Measurements from ENCODE around the gene C1RL.

C1RL gene

DNA sequence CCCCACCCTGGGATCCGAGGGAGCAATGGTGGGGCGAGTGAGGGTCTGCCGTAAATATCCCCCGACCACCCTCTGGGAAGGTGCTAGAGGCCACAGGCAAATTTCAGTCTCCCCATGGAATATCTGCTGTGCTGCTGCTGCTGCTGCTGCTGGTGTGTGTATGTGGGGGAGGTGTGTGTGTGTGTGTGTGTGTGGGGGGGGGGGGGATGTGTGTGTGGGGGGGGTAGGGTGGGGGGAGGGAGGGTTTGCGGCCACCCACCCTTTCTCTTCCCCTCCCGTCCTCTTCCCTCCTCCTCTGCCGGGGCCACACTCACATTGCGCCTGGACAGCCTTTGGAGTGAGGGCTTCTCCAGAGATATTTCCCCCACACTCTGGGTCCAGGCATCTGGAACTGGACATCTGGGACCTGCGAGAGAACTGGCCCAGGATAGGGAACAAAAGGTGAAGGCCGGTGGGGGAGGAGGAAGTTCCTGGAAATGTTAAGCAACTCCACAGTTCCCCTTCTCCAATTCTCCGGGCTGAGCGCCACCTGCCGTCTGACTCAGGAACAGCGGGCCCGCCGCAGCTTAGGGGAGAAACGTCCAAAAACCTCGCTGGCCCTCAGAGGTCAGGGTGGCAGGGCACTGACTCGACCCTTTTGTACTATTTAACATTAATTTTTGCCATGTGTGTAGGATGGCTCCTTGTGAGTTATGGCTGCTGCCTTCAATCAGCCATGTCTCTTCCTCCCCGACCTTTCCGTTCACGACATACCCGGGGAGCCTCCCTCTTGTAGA is at the start of gene C1RL:
TSS of gene C1RL (minus strand) at position 419 of the 776 bp plus-strand sequence. CDS start at position 385, 34 bp downstream.
- DNase-seq: peak; percentile 58 to 76 (median 68)

DNA sequence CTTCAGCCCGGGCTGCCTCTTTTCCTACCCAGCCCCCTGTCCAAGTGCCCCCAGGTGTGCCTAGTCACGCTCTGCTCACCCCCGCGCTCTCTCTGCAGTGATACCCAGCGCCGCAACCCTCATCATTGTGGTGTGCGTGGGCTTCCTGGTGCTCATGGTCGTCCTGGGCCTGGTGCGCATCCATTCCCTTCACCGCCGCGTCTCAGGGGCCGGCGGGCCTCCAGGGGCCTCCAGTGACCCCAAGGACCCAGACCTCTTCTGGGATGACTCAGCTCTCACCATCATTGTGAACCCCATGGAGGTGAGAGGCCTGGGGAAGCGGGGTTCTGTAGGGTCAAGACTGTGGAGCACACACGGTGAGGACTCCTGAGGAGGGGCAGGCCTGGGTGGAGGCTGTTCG is 48.4 kb upstream of the C1RL start:
- no peak for DNase-seq

DNA sequence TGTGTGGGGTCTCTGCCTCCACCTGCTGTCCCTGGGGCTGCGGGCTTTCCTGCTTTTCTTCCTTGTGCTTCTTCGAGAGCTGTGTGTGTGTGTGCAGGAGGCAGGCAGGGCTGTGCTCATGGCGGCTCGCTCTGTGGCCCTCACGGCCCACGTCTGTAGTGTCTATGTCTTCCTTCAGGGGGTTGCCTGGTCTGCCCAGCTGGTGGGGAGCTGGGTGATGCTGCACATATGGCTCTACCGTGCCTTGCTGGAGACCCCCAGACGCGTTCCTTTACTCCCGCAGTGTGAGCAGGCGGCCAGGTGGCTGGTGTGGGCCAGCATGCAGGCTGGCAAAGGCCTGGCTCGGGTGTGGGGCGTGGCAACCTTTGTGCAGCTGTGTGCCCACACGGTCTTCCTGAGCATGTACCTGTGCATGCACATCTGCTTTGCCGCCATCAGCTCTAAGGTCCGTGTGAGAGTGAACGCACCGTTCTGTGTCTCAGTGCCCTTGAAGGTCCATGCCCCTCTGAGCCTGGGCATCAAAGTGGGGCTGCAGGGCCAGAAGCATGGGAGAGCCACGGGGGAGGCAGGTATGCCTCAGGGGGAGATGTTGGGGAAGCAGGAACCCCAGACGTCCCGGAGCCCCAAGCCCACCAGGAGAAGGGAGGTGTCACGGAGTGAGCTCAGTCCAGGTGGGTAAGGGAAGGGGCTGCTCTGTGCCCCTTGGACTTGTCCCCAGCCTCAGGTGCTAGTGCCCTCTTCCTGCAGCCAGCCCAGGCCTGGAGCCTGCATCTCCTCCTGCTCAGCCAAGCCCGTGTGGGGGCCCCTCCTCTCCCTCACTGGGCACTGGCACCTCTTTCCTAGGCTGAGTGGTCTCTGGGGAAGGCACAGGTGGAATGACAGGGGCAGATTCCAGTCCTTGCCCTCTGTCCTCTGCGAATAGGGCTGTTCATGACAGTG is 47.5 kb upstream of the C1RL start:
- no peak for DNase-seq

- no peak for DNase-seq
These were observed 46.5 kb upstream of the C1RL start for GRCh38 chr12:7155471-7156034.

DNA sequence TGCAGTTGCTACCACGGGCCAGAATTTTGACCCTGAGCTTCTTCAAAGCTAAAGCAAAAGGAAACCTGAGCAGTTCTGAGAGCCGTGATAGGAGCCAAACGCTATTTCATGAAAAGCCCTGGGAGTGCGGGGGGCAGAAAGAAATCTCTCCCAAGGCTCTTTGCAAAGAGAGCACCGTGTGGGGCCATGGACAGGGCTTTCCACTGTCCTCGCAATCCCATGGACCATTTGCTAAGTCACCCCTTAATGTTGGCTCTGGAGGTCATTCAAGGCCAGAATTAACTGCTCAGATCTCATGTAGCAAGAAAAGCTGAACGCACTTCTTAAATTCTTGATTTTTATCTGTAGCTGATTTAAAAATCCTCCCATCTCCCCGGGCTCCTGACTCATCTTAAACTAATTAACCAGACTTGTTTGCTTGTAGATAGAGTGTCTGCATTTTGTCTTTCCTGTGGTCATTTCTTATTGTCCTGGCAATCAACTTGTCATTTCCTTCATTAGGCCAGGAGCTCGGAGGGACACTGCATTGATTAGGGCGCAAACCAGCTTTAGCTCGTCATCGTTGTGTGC is 46.0 kb upstream of the C1RL start:
- no peak for DNase-seq

DNA sequence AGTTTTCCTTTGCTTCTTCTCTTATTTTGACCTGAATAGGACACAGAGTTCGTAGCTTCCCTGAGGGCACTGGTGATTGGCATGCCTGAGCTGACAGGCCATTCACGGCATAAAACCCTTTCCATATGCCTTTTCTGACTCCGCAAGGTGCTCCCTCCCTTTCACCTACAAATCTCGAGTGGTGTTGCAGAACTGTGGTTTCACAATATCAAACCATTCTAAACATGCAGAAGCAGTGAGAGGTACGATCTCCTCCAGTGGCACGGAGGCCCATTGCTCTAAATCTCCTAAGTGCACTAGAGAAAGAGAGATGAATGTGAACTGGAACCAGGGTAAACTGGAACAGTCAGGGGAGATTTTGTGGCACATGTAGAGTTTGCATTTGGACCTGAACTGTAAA is 45.0 kb upstream of the C1RL start:
- DNase-seq: no peak

DNA sequence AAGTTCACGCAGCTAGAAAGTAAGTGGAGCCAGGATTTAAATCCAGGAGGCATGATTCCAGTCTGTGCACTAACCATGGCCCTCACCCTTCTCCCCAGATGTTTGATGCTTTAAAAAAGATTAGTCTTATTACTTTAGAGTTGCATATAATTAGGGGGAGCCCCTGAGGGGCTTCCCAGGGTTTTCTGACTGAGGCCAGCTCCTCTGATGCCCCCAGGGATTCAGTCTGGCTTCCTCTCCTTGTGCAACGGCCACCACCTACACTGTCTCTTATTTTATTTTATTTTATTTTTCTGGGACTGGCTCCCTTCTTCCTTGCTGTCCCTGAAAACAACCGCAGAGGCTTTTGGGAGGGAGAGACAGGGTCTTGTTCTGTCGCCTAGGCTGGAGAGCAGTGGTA is 43.8 kb upstream of the C1RL start:
- DNase-seq: no peak

DNA sequence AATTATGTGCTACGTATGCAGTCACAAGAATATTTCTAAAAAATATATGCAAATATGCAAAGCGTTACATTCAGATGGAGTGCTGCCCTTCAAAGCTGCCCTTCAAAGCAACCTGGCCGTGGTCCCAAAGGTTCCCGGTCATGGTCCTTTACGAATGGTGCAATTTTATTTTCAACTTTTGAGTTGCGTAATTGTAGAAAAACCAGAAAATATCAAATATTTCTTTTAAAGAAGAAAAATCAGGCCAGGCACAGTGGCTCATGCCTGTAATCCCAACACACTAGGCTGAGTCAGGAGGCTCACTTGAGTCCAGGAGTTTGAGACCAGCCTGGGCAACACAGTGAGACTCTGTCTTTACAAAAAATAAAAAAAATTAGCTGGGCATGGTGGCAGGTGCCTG is 42.5 kb upstream of the C1RL start:
- DNase-seq: no peak

GRCh38 chr12:7150841-7151240 is 41.8 kb upstream of the C1RL start:
- DNase-seq: no peak

DNA sequence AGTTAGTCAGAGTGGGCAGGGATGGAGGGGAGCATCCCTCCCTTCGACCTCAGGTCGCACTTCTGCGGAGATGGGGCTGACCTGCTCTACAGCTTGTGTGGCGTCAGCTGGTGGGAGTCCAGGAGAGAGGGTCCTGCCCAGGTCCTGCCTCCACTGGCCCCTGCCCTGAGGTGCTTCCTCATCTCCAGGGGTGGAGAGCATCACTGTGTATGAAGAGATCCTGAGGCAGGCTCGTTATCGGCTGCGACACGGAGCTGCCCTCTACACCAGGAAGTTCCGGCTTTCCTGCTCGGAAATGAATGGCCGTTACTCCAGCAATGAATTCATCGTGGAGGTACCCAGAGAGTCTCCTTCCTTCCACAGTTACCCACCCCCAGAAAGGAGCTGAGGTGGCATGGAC is 41.3 kb upstream of the C1RL start:
- no peak for DNase-seq

DNA sequence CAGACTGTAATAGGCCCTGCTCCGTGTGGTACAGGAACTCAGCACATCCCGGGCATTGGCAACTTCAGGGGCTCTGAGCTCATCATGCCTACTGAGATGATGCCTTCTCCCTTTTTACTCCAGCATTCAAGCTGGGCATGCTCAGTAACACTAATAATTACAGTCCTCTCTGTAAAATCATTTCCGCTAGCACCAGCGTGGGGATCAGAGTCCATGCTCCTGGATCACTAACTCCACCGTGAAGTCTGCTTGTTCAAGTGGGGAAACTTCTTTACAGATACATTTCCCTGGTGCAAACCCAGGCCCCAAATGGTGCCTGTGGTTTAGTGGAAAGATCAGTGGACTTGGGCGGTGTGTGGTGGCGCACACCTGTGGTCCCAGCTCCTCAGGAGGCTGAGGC is 37.9 kb upstream of the C1RL start:
- no peak for DNase-seq

DNA sequence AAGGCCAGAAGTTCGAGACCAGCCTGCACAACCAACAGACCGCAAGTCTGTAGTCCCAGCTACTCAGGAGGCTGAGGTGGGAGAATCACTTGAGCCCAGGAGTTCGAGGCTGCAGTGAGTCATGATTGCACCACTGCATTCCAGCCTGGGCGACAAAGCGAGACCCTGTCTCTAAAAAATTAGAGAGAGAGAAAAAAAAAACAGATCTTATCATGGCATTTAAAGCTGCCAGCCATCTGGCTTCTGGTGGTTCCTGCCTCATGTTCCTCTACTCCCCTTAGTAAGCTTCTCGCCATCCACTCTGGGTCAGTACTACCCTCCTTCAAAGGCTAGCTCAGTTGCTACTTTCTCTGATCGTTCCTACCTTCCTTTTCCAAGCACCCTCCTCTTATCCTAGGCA is 37.2 kb upstream of the C1RL start:
- no peak for DNase-seq

- no peak for DNase-seq
These were observed 36.7 kb upstream of the C1RL start for GRCh38 chr12:7145671-7146070.

- no peak for DNase-seq
These were observed 35.6 kb upstream of the C1RL start for GRCh38 chr12:7144414-7145120.

- DNase-seq: no peak
These were observed 34.5 kb upstream of the C1RL start for GRCh38 chr12:7143564-7143963.

GRCh38 chr12:7142809-7143465 is 33.9 kb upstream of the C1RL start:
- DNase-seq: no peak

DNA sequence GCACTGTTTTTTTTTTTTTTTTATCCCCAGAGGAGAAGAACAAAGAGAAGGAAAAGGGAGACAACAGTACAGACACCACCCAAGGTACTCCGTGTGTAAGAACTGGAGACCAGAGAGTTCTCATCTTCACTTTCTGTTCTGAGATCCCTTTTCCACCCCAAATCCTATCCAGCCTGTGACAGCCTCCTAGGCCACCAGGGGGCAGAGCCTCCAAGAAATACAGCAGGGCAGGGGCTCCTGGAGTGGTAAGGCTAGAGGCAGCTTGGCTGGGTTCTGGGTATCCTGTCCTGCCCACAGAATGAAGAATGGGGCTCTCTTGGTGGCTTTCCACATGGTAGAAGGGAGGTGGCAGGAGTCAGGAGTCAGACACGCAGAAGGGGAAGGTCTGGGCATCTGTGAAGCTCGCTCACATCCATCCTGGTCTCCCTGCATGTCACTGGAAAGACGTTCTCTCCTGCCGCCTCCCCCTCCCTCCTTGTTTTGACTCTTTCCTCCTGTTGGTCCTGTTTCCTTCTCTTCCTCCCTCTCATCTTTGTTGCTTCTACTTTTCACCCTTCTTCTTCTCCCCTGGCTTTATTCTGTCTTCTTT is 33.1 kb upstream of the C1RL start:
- DNase-seq: peak in 3 of 4 experiments; percentile 9 to 44 (median 27)

- no peak for DNase-seq
These were observed 32.5 kb upstream of the C1RL start for GRCh38 chr12:7141351-7142005.

- no peak for DNase-seq
These were observed 30.2 kb upstream of the C1RL start for GRCh38 chr12:7139200-7139599.

DNA sequence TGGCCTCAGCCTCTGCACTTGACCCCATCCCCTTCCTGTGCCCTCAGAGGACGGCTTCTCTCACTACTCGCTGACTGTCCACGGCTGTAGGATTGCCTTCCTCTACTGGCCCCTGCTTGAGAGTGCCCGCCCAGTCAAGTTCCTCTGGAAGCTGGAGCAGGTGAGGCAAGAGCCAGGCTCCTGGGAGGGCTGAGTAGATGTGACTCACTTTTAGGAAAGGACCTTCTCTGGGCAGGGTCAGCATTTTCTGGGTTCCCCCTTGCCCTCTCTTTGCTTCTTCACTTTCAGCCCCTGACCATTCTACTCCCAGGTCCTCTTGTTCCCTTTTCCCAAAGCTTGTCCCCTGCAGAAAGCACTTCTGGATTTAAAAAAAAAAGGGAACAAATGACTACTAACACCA is 28.9 kb upstream of the C1RL start:
- no peak for DNase-seq

DNA sequence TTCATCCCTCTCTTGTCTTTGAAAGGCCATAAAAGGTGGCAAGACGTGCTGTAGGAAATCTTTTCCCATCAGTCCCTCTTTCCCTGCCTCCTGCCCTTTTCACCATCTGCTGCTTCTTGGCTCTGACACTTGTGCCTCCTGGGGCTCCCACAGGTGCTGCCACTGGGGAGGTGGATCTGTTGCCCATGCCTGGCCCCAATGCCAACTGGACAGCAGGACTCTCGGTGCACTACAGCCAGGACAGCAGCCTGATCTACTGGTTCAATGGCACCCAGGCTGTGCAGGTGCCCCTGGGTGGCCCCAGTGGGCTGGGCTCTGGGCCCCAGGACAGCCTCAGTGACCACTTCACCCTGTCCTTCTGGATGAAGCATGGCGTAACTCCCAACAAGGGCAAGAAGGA is 27.7 kb upstream of the C1RL start:
- DNase-seq: no peak
